ENCODE measurements around the gene CYBA. TPM values are rescaled to one million over a fixed set of nuclear protein-coding genes. Genes with fewer than 3 reads are reported as not detected.

The CYBA gene
- total RNA-seq, 1 donor from 2014 or later, result 51.7 TPM

- H3K4me3 Mint-ChIP-seq (ENCODE audit: unreplicated experiment), result no peak overlapping the region
- peaks cover 15% of the 10 kb centered on the region for H3K4me1 Mint-ChIP-seq (ENCODE audit: low read depth)
- no peak for TF ChIP-seq CTCF (IDR thresholded peaks at IDR 0.05)
- H3K36me3 Mint-ChIP-seq (ENCODE audit: low read depth), result no peaks in the 10 kb centered on the region
- H3K27ac Mint-ChIP-seq (ENCODE audit: unreplicated experiment), result no peak overlapping the region
- no peak for DNase-seq (ENCODE audit: low spot score)
- no peaks in the 10 kb centered on the region for H3K27me3 Mint-ChIP-seq (ENCODE audit: low read depth)
- H3K9me3 Mint-ChIP-seq (ENCODE audit: low read depth), result no peaks in the 10 kb centered on the region
These were observed 4.4 kb downstream of the CYBA start for GRCh38 chr16:88646345-88647034.

GRCh38 chr16:88645941-88646340 lies 4.9 kb downstream of the CYBA start:
- no peak overlapping the region for H3K4me3 Mint-ChIP-seq (ENCODE audit: unreplicated experiment)
- H3K9me3 Mint-ChIP-seq (ENCODE audit: low read depth), result no peaks in the 10 kb centered on the region
- no peak overlapping the region for H3K27ac Mint-ChIP-seq (ENCODE audit: unreplicated experiment)
- H3K4me1 Mint-ChIP-seq (ENCODE audit: low read depth), result peaks cover 9% of the 10 kb centered on the region
- H3K27me3 Mint-ChIP-seq (ENCODE audit: low read depth), result no peaks in the 10 kb centered on the region
- H3K36me3 Mint-ChIP-seq (ENCODE audit: low read depth), result no peaks in the 10 kb centered on the region
- DNase-seq (ENCODE audit: low spot score), result no peak
- TF ChIP-seq CTCF (IDR thresholded peaks at IDR 0.05), result no peak

- H3K36me3 Mint-ChIP-seq (ENCODE audit: low read depth), result no peaks in the 10 kb centered on the region
- no peak overlapping the region for H3K4me3 Mint-ChIP-seq (ENCODE audit: unreplicated experiment)
- DNase-seq (ENCODE audit: low spot score), result no peak
- no peak overlapping the region for H3K27ac Mint-ChIP-seq (ENCODE audit: unreplicated experiment)
- peaks cover 9% of the 10 kb centered on the region for H3K4me1 Mint-ChIP-seq (ENCODE audit: low read depth)
- no peaks in the 10 kb centered on the region for H3K27me3 Mint-ChIP-seq (ENCODE audit: low read depth)
- H3K9me3 Mint-ChIP-seq (ENCODE audit: low read depth), result no peaks in the 10 kb centered on the region
- TF ChIP-seq CTCF (IDR thresholded peaks at IDR 0.05), result no peak
These were observed 5.4 kb downstream of the CYBA start for GRCh38 chr16:88645455-88645854.

GRCh38 chr16:88643644-88643932 lies 7.3 kb downstream of the CYBA start:
- Mint-ChIP-seq H3K36me3 (ENCODE audit: low read depth) (no peaks in the 10 kb centered on the region), H3K4me1 (ENCODE audit: low read depth) (no peaks in the 10 kb centered on the region), H3K27me3 (ENCODE audit: low read depth) (peaks cover 3% of the 10 kb centered on the region), H3K4me3 (ENCODE audit: unreplicated experiment) (no peak overlapping the region), H3K27ac (ENCODE audit: unreplicated experiment) (no peak overlapping the region), H3K9me3 (ENCODE audit: low read depth) (no peaks in the 10 kb centered on the region)
- no peak for TF ChIP-seq CTCF (IDR thresholded peaks at IDR 0.05)
- DNase-seq (ENCODE audit: low spot score), result no peak

GRCh38 chr16:88642881-88643643 lies 7.8 kb downstream of the CYBA start:
- H3K4me1 Mint-ChIP-seq (ENCODE audit: low read depth), result no peaks in the 10 kb centered on the region
- H3K27me3 Mint-ChIP-seq (ENCODE audit: low read depth), result peaks cover 3% of the 10 kb centered on the region
- H3K27ac Mint-ChIP-seq (ENCODE audit: unreplicated experiment), result no peak overlapping the region
- no peak overlapping the region for H3K4me3 Mint-ChIP-seq (ENCODE audit: unreplicated experiment)
- DNase-seq (ENCODE audit: low spot score), result no peak
- no peaks in the 10 kb centered on the region for H3K36me3 Mint-ChIP-seq (ENCODE audit: low read depth)
- no peak for TF ChIP-seq CTCF (IDR thresholded peaks at IDR 0.05)
- no peaks in the 10 kb centered on the region for H3K9me3 Mint-ChIP-seq (ENCODE audit: low read depth)

All from chondrocyte (in vitro differentiated cells).